NB4 (cell line): ENCODE data around the gene TNFSF13B.
"Not testable (repeated sequence)": the region's sequence is repeated elsewhere in the genome, so short reads cannot be mapped to it uniquely, and the experiment has no call there.

Source experiments
- DNase-seq: peaks from one replicate; pipeline ENCODE4 v3.0.0; 2010; ENCODE audit warnings: low read depth
- H3K4me3 ChIP-seq: one replicate; pipeline ENCODE4 v1.5.1; 2011; ENCODE audit warnings: mild to moderate bottlenecking, low read depth, low read length, moderate library complexity
- CTCF ChIP-seq: IDR thresholded peaks from one replicate; pipeline ENCODE4 v1.5.1; 2012; ENCODE audit warnings: low read depth, low read length
- MAX ChIP-seq: IDR thresholded peaks from 2 replicates; pipeline ENCODE4 v1.6.1; 2011; ENCODE audit warnings: low read depth, low read length
- MYC ChIP-seq: IDR thresholded peaks from 2 replicates; pipeline ENCODE4 v1.6.1; 2011; ENCODE audit warnings: low read depth, low read length
- POLR2A ChIP-seq: IDR thresholded peaks from 2 replicates; pipeline ENCODE4 v1.6.1; 2011; ENCODE audit warnings: mild to moderate bottlenecking; ENCODE audit not compliant: insufficient read length; ENCODE audit errors: extremely low read depth

The TNFSF13B gene

GRCh38 chr13:108297114-108297513 lies 27.6 kb downstream of the TNFSF13B start:
- no peak overlapping the region for H3K4me3 ChIP-seq
- no peak for DNase-seq
- TF ChIP-seq MYC = no peak
- no peak for TF ChIP-seq CTCF
- TF ChIP-seq MAX = no peak
- no peak for TF ChIP-seq POLR2A

GRCh38 chr13:108302279-108302678 lies 32.8 kb downstream of the TNFSF13B start:
- TF ChIP-seq MAX (no peak), MYC (no peak), POLR2A (no peak), CTCF (no peak)
- H3K4me3 ChIP-seq = no peak overlapping the region
- no peak for DNase-seq

- H3K4me3 ChIP-seq = no peak overlapping the region
- no peak for DNase-seq
- TF ChIP-seq CTCF (no peak), POLR2A (no peak), MAX (no peak), MYC (no peak)
Observed at GRCh38 chr13:108304170-108305016, 34.9 kb downstream of the TNFSF13B start.

GRCh38 chr13:108305655-108306054 lies 36.1 kb downstream of the TNFSF13B start:
- no peak for TF ChIP-seq MAX
- no peak for TF ChIP-seq CTCF
- no peak for TF ChIP-seq MYC
- no peak for TF ChIP-seq POLR2A
- no peak for DNase-seq
- no peak overlapping the region for H3K4me3 ChIP-seq

- TF ChIP-seq MAX (no peak), CTCF (no peak), POLR2A (no peak), MYC (no peak)
- no peak for DNase-seq
Observed at GRCh38 chr13:108306860-108307259, 37.3 kb downstream of the TNFSF13B start.

GRCh38 chr13:108311596-108311995 lies 42.1 kb downstream of the TNFSF13B start:
- not testable (repeated sequence) for DNase-seq, H3K4me3 ChIP-seq

More at GRCh38 chr13:108306860-108307259, 37.3 kb downstream of the TNFSF13B start:
- H3K4me3 ChIP-seq = no peak overlapping the region
